ENCODE results near the gene C2orf92. TPM values are rescaled to one million over a fixed set of nuclear protein-coding genes. Genes with fewer than 3 reads are reported as not detected.

C2orf92 gene
- total RNA-seq, 1 experiment from 2014 or later: 5.3 TPM

- POLR2A ChIA-PET: no interaction called here
- Mint-ChIP-seq H3K4me1 (ENCODE audit: insufficient read depth, unreplicated experiment) (peaks cover 10% of the 10 kb centered on the region), H3K9me3 (ENCODE audit: unreplicated experiment) (no peaks in the 10 kb centered on the region), H3K4me3 (ENCODE audit: unreplicated experiment) (no peak overlapping the region), H3K27me3 (ENCODE audit: insufficient read depth, unreplicated experiment) (no peaks in the 10 kb centered on the region), H3K36me3 (ENCODE audit: insufficient read depth, unreplicated experiment) (no peaks in the 10 kb centered on the region), H3K27ac (ENCODE audit: low read depth, unreplicated experiment) (no peak overlapping the region)
- CTCF ChIA-PET: no interaction called here
- TF ChIP-seq CTCF (IDR thresholded peaks at IDR 0.05; ENCODE audit: unreplicated experiment): no peak
- intact Hi-C loops (cut with micrococcal nuclease): loop anchor here (1.0 kb wide), 1 partner anchor 29 kb away; the partner anchor contains the start of gene ACTR1B
- DNase-seq (ENCODE audit: unreplicated experiment): peak; percentile 25
- BruUV-seq (replicated peaks): no TSS peak
Observed at GRCh38 chr2:97693476-97693875, 24.0 kb downstream of the C2orf92 start.

GRCh38 chr2:97695744-97696143 lies 26.2 kb downstream of the C2orf92 start:
- H3K27me3 Mint-ChIP-seq (ENCODE audit: insufficient read depth, unreplicated experiment): no peaks in the 10 kb centered on the region
- DNase-seq (ENCODE audit: unreplicated experiment): no peak
- POLR2A ChIA-PET: interaction anchor here (1.2 to 3.6 kb wide), 3 partner anchors 31 to 105 kb away, joined by 5 to 41 read pairs (median 20); partner anchors contain the start of genes ACTR1B, ANKRD36B and COX5B
- no peaks in the 10 kb centered on the region for H3K9me3 Mint-ChIP-seq (ENCODE audit: unreplicated experiment)
- no peak for TF ChIP-seq CTCF (IDR thresholded peaks at IDR 0.05; ENCODE audit: unreplicated experiment)
- H3K4me3 Mint-ChIP-seq (ENCODE audit: unreplicated experiment): no peak overlapping the region
- no TSS peak for BruUV-seq (replicated peaks)
- intact Hi-C loops (cut with micrococcal nuclease): no loop called here
- peaks cover 14% of the 10 kb centered on the region for H3K4me1 Mint-ChIP-seq (ENCODE audit: insufficient read depth, unreplicated experiment)
- CTCF ChIA-PET: interaction anchor here (0.7 to 6.3 kb wide), 11 partner anchors 10 to 689 kb away, joined by 3 to 102 read pairs (median 8); partner anchors contain the start of gene ACTR1B
- no peak overlapping the region for H3K27ac Mint-ChIP-seq (ENCODE audit: low read depth, unreplicated experiment)
- no peaks in the 10 kb centered on the region for H3K36me3 Mint-ChIP-seq (ENCODE audit: insufficient read depth, unreplicated experiment)

GRCh38 chr2:97697252-97698235 lies 28.0 kb downstream of the C2orf92 start:
- H3K27ac Mint-ChIP-seq (ENCODE audit: low read depth, unreplicated experiment): no peak overlapping the region
- CTCF ChIA-PET: interaction anchor here (0.6 to 6.3 kb wide), 33 partner anchors 8 to 1633 kb away, joined by 3 to 102 read pairs (median 5); partner anchors contain the start of genes ACTR1B and COX5B

More at GRCh38 chr2:97697252-97698235, 28.0 kb downstream of the C2orf92 start:
- Mint-ChIP-seq H3K4me3 (ENCODE audit: unreplicated experiment) (no peak overlapping the region), H3K27me3 (ENCODE audit: insufficient read depth, unreplicated experiment) (no peaks in the 10 kb centered on the region), H3K4me1 (ENCODE audit: insufficient read depth, unreplicated experiment) (peaks cover 14% of the 10 kb centered on the region), H3K36me3 (ENCODE audit: insufficient read depth, unreplicated experiment) (no peaks in the 10 kb centered on the region), H3K9me3 (ENCODE audit: unreplicated experiment) (no peaks in the 10 kb centered on the region)
- BruUV-seq (replicated peaks): no TSS peak
- intact Hi-C loops (cut with micrococcal nuclease): loop anchor here (1.0 kb wide), 2 partner anchors 33 to 107 kb away; partner anchors contain the start of gene ACTR1B
- peak; percentile 84 for DNase-seq (ENCODE audit: unreplicated experiment)
- POLR2A ChIA-PET: interaction anchor here (0.6 to 3.6 kb wide), 7 partner anchors 12 to 687 kb away, joined by 3 to 41 read pairs (median 7); partner anchors contain the start of genes ACTR1B, ANKRD36B and COX5B
- peak; percentile 92 for TF ChIP-seq CTCF (IDR thresholded peaks at IDR 0.05; ENCODE audit: unreplicated experiment)

All from MCF 10A (cell line).